HepG2 (cell line): ENCODE results near the gene FAF1. TPM values are rescaled to one million over a fixed set of nuclear protein-coding genes. Genes with fewer than 3 reads are reported as not detected.
A peak's percentile ranks its signal among the peaks of the same experiment; 100 is the strongest.

ENCODE experiments used
- ATAC-seq: fragments of 200-7000 bp; cut with Tn5 transposase; 3 replicates; pipeline ENCODE4 v1.9.1; 2020; ENCODE audit warnings: mild to moderate bottlenecking, moderate library complexity
- BruUV-seq: library from RNA; stranded (reverse); fragments of 400-500 nt; replicated peaks from 2 replicates; lab custom pipeline; 2021; lab: Mats Ljungman, UMichigan
- CTCF ChIA-PET: fragments of 300-600 bp; formaldehyde crosslinking; extraction: SDS; loops from one replicate; lab custom pipeline; 2021; ENCODE audit warnings: low total read pairs, inconsistent platforms, low intra/inter-chr PET ratio; lab: Yijun Ruan, JAX
- POLR2A ChIA-PET: fragments of 350-600 bp; sonication (Branson Sonifier 250); formaldehyde crosslinking; loops from one replicate; lab custom pipeline; 2020; ENCODE audit warnings: antibody characterized with exemption, inconsistent platforms; lab: Yijun Ruan, JAX
- DNase-seq: peaks from one replicate; pipeline ENCODE4 v3.0.0-alpha.2; 2015; ENCODE audit warnings: low spot score
- FAIRE-seq: peaks from 3 replicates; lab custom pipeline; 2011; peaks lifted over from hg19 to GRCh38; lab: Jason Lieb, UNC
- H2AFZ ChIP-seq: one replicate; pipeline ENCODE4 v1.6.1; 2011; ENCODE audit warnings: low read length, inconsistent platforms
- H3K27ac ChIP-seq: fragments of 300-600 bp; 3 replicates; pipeline ENCODE4 v1.8.0; 2011; ENCODE audit warnings: mixed run types, mild to moderate bottlenecking, mixed read lengths, low read length, inconsistent platforms; ENCODE audit not compliant: insufficient read depth; ENCODE audit errors: extremely low read length
- H3K27me3 ChIP-seq, 2 experiments: fragments of 200-600 bp in 1 of 2; 2 replicates in 1 of 2; 3 replicates in 1 of 2; pipeline versions ENCODE4 v1.6.0 to v1.8.0; 2011; ENCODE audit warnings: low read length in 2 of 2, mild to moderate bottlenecking in 2 of 2, moderate library complexity in 2 of 2, inconsistent platforms in 1 of 2; ENCODE audit not compliant: insufficient read depth in 2 of 2, control insufficient read depth in 1 of 2
- H3K36me3 ChIP-seq, 2 experiments: fragments of 200-600 bp in 1 of 2; replicated peaks in 1 of 2; 2 replicates in 1 of 2; 3 replicates in 1 of 2; pipeline versions ENCODE4 v1.5.1 to v1.8.0; 2011; ENCODE audit warnings: low read length in 2 of 2, inconsistent platforms in 1 of 2; ENCODE audit not compliant: insufficient read depth in 2 of 2, control insufficient read depth in 1 of 2
- H3K4me1 ChIP-seq: 2 replicates; pipeline ENCODE4 v1.5.1; 2012; ENCODE audit warnings: low read length, inconsistent platforms; ENCODE audit not compliant: insufficient read depth
- H3K4me2 ChIP-seq: 2 replicates; pipeline ENCODE4 v1.6.0; 2011; ENCODE audit warnings: low read depth, low read length, inconsistent platforms
- H3K4me3 ChIP-seq, 3 experiments: fragments of 200-600 bp in 1 of 3; sonication (generic), shearing (Covaris generic) in 1 of 3; replicated peaks in 1 of 3; 2 replicates each; pipeline ENCODE4 v1.5.1; 2011 to 2016; ENCODE audit warnings: low read length in 3 of 3, inconsistent platforms in 2 of 3, low read depth in 2 of 3, mild to moderate bottlenecking in 2 of 3, control low read depth in 1 of 3, mixed read lengths in 1 of 3; ENCODE audit not compliant: insufficient read depth in 1 of 3
- H3K79me2 ChIP-seq: one replicate; pipeline ENCODE4 v1.6.1; 2011; ENCODE audit warnings: low read length, inconsistent platforms; ENCODE audit not compliant: insufficient read depth
- H3K9ac ChIP-seq: 2 replicates; pipeline ENCODE4 v1.6.0; 2011; ENCODE audit warnings: mild to moderate bottlenecking, low read depth, low read length, inconsistent platforms; ENCODE audit not compliant: insufficient read depth
- H3K9me3 ChIP-seq: 2 replicates; pipeline ENCODE4 v1.5.1; 2012; ENCODE audit warnings: mild to moderate bottlenecking, low read length
- H4K20me1 ChIP-seq: 2 replicates; pipeline ENCODE4 v1.6.0; 2011; ENCODE audit warnings: inconsistent platforms, mild to moderate bottlenecking, low read length, moderate library complexity; ENCODE audit not compliant: insufficient read depth
- CEBPB ChIP-seq: IDR thresholded peaks from 2 replicates; pipeline ENCODE4 v1.6.1; 2011; ENCODE audit warnings: low read depth, low read length, improper control_type of control experiment, borderline replicate concordance
- GTF2F1 ChIP-seq: fragments of 150-350 bp; IDR thresholded peaks from 2 replicates; pipeline ENCODE4 v1.6.1; 2014; ENCODE audit warnings: low read length
- KLF11 ChIP-seq: IDR thresholded peaks from 2 replicates; pipeline ENCODE4 v1.6.1; 2016; ENCODE audit warnings: missing compliant biosample characterization
- MEF2D ChIP-seq: sonication (generic); formaldehyde crosslinking; IDR thresholded peaks from 2 replicates; pipeline ENCODE4 v1.5.1; 2020; ENCODE audit warnings: mild to moderate bottlenecking, missing genetic modification reagents
- RAD51 ChIP-seq: fragments of 450-650 bp; IDR thresholded peaks from 2 replicates; pipeline ENCODE4 v1.6.1; 2016; ENCODE audit warnings: borderline replicate concordance
- TFDP2 ChIP-seq: sonication (generic); formaldehyde crosslinking; IDR thresholded peaks from 2 replicates; pipeline ENCODE4 v1.4.0; 2020; ENCODE audit warnings: missing genetic modification reagents
- TP53 ChIP-seq: sonication (generic); formaldehyde crosslinking; conservative IDR thresholded peaks from 2 replicates; pipeline ENCODE4 v1.4.0; 2020; ENCODE audit warnings: missing genetic modification reagents
- ZBTB7A ChIP-seq: sonication (generic); formaldehyde crosslinking; IDR thresholded peaks from 2 replicates; pipeline ENCODE4 v1.8.0; 2022; ENCODE audit warnings: mild to moderate bottlenecking, missing genetic modification reagents
- ZFAT ChIP-seq: sonication (generic); formaldehyde crosslinking; conservative IDR thresholded peaks from 2 replicates; pipeline ENCODE4 v1.8.1; 2023; ENCODE audit warnings: missing genetic modification reagents, inconsistent platforms
- ZNF251 ChIP-seq: sonication (generic); formaldehyde crosslinking; IDR thresholded peaks from 2 replicates; pipeline ENCODE4 v1.9.0; 2021; ENCODE audit warnings: mild to moderate bottlenecking, missing genetic modification reagents
- ZNF563 ChIP-seq: sonication (generic); formaldehyde crosslinking; IDR thresholded peaks from 2 replicates; pipeline ENCODE4 v1.8.0; 2022; ENCODE audit warnings: mild to moderate bottlenecking, moderate library complexity, missing genetic modification reagents
- WGBS: methylation state at CpG from one replicate; pipeline ENCODE4 v1.1.6; 2017; ENCODE audit warnings: low lambda C conversion rate; 5-methylcytosine and 5-hydroxymethylcytosine counted together
- in situ Hi-C: cut with HindIII; loops from 2 replicates; pipeline ENCODE4 v1.10.0; 2017; ENCODE audit warnings: low pct_unique_long_range_greater_than_20kb; ENCODE audit not compliant: extremely low pct_ligation_motif_present
- intact Hi-C: fragments of 100-400 bp; cut with micrococcal nuclease; formaldehyde crosslinking; loops from one replicate; pipeline ENCODE4 v1.10.0; 2022; ENCODE audit not compliant: unreplicated experiment
- polyA plus RNA-seq, 8 experiments: library from polyadenylated mRNA; depleted of rRNA in 3 of 8; stranded (reverse) in 7 of 8; unstranded in 1 of 8; fragments of >200 nt; fragmentation: Illumina TruSeq in 4 of 8; extraction: Trizol in 4 of 8; gene quantifications; 2 replicates each; pipeline versions ENCODE4 v1.2.1 to v1.2.3, GENCODE V29; 2011 to 2016; ENCODE audit warnings: low read depth in 4 of 8, missing spikeins in 1 of 8, mixed read lengths in 1 of 8; ENCODE audit not compliant: insufficient read depth in 1 of 8
- total RNA-seq, 5 experiments: library from RNA; depleted of rRNA; stranded (reverse); fragments of >200 nt; fragmentation: Illumina TruSeq; extraction: Trizol; gene quantifications; 2 replicates each; pipeline ENCODE4 v1.2.3, GENCODE V29; 2016; ENCODE audit warnings: low read depth in 1 of 5
- TF ChIP-seq, protein P1 (sequence below): sonication (generic); formaldehyde crosslinking; IDR thresholded peaks from 2 replicates; pipeline ENCODE4 v1.4.0; 2020; ENCODE audit warnings: missing genetic modification reagents

The FAF1 gene
- total and polyA plus RNA-seq, 2 of the 13 experiments (the other 11 are each of a cell fraction or from before 2014, with no cell fraction given), result 19.4 to 63.3 TPM

- 0% methylated on average over 1 of the region's 1 CpG for WGBS
- Histone ChIP-seq H3K27ac (no peak overlapping the region), H3K36me3 (no peaks in the 10 kb centered on the region), H3K4me2 (no peak overlapping the region), H4K20me1 (no peaks in the 10 kb centered on the region), H3K4me1 (no peaks in the 10 kb centered on the region), H2AFZ (no peak overlapping the region), H3K9ac (no peak overlapping the region), H3K9me3 (no peaks in the 10 kb centered on the region), H3K4me3 (no peak overlapping the region), H3K27me3 (peaks cover 4 to 40% of the 10 kb centered on the region in 2 experiments), H3K79me2 (no peaks in the 10 kb centered on the region)
- TF ChIP-seq ZBTB7A, result no peak
- TF ChIP-seq CEBPB, result peak; percentile 77; the same call in 1 of the 2 replicates
- no TSS peak for BruUV-seq
- in situ Hi-C loops, result no loop called here
- no peak for FAIRE-seq
- no peak for ATAC-seq
- DNase-seq, result no peak
- intact Hi-C loops, result no loop called here
- POLR2A ChIA-PET, result no interaction called here
- CTCF ChIA-PET, result no interaction called here
These were observed 547.1 kb downstream of the FAF1 start for GRCh38 chr1:50412813-50413476.

- DNase-seq (no peak), FAIRE-seq (no peak), ATAC-seq (no peak)
- Histone ChIP-seq H3K4me1 (no peaks in the 10 kb centered on the region), H3K27me3 (peaks cover 0 to 2% of the 10 kb centered on the region in 2 experiments; a peak in 1 of 5 replicates), H3K4me2 (no peak overlapping the region), H3K27ac (no peak overlapping the region), H3K9ac (no peak overlapping the region), H3K4me3 (no peak overlapping the region), H2AFZ (no peak overlapping the region), H3K79me2 (no peaks in the 10 kb centered on the region), H3K36me3 (no peaks in the 10 kb centered on the region), H3K9me3 (no peaks in the 10 kb centered on the region), H4K20me1 (no peaks in the 10 kb centered on the region)
- intact Hi-C loops, result no loop called here
- TF ChIP-seq TFDP2 (no peak), MEF2D (CRISPR knock-in tag) (no peak), ZNF563 (CRISPR knock-in tag) (no peak), RAD51 (no peak), ZNF251 (no peak), KLF11 (CRISPR knock-in tag) (no peak), ZFAT (CRISPR knock-in tag) (no peak), TP53 (CRISPR knock-in tag) (no peak), GTF2F1 (no peak)
- TF ChIP-seq, protein P1, sequence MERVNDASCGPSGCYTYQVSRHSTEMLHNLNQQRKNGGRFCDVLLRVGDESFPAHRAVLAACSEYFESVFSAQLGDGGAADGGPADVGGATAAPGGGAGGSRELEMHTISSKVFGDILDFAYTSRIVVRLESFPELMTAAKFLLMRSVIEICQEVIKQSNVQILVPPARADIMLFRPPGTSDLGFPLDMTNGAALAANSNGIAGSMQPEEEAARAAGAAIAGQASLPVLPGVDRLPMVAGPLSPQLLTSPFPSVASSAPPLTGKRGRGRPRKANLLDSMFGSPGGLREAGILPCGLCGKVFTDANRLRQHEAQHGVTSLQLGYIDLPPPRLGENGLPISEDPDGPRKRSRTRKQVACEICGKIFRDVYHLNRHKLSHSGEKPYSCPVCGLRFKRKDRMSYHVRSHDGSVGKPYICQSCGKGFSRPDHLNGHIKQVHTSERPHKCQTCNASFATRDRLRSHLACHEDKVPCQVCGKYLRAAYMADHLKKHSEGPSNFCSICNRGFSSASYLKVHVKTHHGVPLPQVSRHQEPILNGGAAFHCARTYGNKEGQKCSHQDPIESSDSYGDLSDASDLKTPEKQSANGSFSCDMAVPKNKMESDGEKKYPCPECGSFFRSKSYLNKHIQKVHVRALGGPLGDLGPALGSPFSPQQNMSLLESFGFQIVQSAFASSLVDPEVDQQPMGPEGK, result no peak
- in situ Hi-C loops, result no loop called here
- WGBS, result 11% methylated on average over 4 of the region's 4 CpGs
- ChIA-PET CTCF (no interaction called here), POLR2A (no interaction called here)
- BruUV-seq, result no TSS peak
These were observed 554.3 kb downstream of the FAF1 start for GRCh38 chr1:50405814-50406213.
